ENCODE data around the gene ANKRD33.
A peak's percentile ranks its signal among the peaks of the same experiment; 100 is the strongest.

The ANKRD33 gene, protein sequence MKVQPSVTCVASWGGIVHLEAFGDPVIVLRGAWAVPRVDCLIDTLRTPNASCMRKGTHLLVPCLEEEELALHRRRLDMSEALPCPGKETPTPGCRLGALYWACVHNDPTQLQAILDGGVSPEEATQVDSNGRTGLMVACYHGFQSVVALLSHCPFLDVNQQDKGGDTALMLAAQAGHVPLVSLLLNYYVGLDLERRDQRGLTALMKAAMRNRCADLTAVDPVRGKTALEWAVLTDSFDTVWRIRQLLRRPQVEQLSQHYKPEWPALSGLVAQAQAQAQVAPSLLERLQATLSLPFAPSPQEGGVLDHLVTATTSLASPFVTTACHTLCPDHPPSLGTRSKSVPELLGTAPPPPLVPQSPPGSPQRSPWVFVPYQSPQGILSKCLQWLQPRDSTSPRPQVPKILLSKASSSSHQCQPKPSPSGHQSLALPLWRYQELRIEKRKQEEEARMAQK

DNA sequence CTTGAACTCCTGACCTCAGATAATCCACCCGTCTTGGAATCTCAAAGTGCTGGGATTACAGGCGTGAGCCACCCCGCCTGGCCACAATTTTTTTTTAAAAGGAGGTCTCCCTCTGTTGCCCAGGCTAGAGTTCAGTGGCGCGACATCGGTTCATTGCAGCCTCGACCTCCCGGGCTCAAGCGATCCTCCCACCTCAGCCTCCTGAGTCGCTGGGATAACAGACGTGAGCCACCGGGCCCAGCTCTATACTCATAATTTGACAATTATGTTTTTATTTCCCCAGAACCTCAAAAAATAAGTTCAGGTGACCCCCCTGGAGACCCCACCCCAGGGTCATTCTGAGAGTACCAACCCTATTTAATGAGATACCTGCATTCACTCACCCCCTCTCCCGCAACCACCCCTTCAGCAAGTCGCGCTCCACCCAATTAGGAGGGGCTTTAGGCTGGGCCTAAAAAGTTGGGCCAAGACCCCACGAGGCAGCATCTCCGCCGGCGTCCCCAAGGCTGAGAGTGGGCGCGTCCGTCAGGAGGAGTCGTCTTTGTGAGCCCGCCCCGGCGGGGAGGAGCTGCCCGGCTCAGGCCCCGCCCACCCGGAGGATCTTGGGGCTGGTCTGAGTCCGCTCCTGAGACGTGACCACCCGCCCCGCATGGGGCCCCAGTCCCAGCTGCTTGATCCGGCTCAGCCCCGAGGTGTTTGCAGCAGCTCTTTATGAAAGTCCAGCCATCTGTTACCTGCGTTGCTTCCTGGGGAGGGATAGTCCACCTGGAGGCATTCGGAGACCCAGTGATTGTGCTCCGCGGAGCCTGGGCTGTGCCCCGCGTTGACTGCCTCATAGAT is at the start of gene ANKRD33:
ANKRD33 (plus strand) TSS at position 628 of the 840 bp plus-strand sequence; CDS start at position 712, 84 bp downstream.
- DNase-seq = no peak

DNA sequence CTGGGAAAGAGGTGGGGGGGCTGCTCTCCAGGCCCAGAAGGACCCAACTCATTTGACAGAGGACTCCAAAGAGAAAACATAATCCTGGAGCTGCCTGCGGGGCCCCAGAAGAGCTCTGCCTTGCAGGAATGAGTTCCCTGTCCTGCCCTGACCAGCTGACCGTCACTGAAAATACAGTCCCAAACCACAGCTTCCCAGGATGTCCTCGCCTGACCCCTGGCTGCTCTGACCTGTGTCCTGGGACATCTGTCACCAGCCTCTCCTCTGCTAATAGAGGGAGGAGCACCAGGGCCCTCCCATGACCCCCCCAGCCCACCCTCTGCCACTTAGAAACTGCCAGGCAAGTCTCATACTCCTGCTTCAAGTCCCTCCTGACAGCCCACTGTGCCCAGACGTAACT is 49.1 kb upstream of the ANKRD33 start:
- no peak for DNase-seq

DNA sequence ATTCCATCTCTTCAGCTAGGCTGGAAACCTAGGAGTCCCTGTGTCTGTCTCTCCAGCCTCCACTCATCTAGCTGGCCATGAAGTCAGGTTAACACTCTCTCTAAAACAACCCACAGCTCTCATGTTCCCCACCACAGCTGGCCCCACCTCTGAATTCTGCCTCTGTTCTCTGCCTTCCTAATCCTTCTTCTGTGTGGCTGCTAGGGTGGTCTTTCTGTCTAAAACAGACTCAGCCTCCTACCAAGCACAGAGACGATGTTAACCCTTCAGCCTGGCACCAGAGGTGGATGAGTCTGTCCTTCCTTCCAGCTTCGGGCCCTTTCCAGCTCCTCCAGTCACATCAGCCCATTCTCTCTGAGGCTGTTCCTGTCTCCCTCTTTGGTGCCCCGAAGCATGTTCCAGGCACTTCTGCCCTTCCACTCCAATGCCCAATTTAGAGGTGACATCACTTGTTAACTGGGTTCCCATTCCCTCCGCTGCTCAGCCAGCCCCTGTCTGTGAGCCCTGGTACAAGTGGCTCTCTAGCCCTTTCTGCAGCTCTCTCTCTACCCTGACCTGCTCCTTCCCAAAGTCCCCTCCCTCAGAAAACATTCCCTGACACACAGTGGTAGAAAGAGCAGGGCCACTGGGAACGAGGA is 48.5 kb upstream of the ANKRD33 start:
- no peak for DNase-seq

DNA sequence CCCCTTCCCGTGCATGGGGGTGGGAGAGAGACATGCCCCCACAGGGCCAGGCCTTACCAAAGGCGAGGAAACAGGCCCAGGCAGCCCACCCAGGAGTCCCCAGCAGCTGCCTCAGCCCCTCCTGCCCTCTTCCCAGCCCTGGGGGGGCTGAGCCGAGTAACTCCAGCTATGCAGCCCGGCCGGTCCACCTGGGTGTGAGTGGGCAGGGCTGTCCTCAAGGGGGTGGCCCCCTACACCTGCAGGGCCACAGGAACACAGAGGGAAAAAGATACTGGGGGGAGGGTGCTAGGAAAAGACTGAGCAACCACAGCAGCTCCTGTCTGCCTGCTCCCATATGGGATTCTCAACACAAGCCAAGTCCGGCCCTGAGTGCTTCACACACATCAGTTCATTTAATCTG is 46.9 kb upstream of the ANKRD33 start:
- DNase-seq = no peak

DNA sequence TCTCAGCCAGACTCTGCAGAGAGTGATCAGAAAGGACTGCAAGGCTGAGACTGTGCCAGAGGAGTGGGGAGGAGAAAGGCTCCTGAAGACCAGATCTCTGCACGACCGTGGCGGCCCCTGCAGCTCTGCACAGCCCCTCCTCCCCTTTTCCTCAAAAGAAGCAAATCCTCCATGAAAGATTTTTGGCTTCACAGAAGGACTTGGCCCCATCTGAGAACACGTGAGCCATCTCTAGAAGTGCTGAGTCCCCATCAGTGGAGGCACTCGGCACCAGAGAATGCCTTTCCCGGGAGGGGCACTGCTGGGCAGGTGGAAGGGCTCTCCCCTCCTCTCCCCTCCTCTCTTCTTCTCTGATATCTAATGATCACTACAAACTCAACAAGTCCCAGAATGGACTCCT is 46.2 kb upstream of the ANKRD33 start:
- DNase-seq = no peak

DNA sequence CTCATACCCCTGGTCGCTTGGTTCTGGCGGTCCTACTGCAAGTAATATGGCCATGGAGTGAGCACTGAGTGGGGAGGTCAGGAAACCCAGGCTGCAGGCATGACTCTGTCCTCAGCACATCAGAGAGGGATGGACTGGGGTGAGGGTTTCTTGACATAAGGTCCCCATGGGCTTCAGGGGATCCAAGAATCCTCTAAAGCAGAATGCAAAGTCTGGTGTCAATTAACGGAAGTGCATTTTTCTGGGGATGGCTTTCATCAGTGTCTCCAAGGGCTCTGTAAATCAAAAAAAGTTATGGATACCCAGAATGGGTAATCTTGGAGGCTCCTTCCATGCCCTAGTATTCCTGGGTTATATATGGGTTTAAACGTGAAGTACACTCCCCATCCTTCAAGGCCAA is 43.0 kb upstream of the ANKRD33 start:
- no peak for DNase-seq

DNA sequence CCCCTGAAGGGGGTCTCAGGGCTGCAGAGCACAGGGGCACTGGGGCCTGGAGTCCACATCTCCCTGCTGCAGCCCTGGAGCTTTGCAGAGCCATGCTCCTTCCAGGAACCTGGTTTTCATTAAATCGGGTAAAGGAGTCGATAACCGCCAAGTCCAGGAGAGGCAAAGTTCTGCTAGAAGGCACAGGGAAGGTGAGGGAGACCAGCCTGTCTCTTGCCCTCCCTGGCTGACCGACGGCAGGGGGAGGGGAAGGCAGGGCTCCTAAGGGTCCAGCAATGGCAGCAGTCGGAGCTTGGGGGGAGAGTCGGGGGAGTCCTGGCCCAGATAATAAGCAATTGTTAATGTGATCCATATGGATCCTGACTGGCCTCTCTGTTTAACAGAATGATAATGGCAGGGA is 42.4 kb upstream of the ANKRD33 start:
- no peak for DNase-seq

DNA sequence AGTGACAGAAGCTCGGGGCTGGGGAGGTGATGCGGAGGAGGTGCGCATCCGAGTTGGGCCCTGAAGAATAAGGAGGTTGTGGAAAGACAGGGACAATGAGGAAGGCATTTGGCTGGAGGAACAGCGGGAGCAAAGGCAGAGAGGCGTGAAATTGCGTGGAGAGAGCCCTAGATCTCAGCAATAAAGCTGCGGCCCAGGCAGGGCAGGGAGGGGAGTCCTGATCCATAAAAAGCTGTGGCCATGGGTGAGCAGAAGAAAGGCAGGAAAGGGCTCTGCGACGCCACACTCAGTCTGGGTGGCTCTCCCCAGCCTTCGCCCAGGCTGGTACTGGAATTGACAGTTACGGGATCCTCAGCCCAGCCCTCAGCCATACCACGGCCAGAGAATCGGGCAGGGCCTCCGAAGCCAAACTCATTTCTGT is 41.6 kb upstream of the ANKRD33 start:
- DNase-seq = no peak

DNA sequence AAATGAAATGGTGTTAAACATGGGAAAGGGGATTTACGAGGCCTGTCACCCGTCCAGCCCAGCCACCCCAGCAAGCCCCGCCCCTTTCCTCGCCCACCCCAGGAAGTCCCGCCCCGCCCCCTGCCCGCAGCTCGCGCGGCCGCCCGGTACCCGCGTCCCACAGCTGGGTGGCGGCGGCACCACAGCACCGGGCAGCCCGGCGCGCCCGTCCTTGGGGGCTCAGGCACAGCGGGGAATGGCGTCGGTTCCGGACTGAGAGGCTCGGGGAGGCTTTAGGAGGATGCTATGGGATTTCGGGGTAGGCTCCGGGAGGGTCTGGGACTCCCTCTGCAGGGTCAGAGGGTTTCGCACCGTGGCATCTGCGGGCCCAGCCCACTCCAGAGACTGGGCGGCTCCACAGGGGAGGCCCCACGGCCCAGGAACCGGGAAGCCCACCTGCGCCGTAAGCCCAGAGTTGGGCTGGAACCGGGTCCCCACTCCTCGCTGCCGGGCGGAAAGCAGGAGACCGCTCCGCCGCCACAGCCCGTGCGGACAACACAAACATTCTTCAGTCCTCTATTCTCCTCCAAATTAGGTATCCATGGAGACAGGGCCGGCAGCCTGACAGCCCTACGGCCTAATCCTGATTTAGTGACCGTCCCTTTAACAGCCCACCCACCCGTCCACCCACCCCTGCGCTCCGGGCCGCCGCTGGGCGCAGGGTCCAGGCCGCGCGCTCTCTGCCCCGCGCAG is 40.8 kb upstream of the ANKRD33 start:
- DNase-seq = peak; percentile 6

DNA sequence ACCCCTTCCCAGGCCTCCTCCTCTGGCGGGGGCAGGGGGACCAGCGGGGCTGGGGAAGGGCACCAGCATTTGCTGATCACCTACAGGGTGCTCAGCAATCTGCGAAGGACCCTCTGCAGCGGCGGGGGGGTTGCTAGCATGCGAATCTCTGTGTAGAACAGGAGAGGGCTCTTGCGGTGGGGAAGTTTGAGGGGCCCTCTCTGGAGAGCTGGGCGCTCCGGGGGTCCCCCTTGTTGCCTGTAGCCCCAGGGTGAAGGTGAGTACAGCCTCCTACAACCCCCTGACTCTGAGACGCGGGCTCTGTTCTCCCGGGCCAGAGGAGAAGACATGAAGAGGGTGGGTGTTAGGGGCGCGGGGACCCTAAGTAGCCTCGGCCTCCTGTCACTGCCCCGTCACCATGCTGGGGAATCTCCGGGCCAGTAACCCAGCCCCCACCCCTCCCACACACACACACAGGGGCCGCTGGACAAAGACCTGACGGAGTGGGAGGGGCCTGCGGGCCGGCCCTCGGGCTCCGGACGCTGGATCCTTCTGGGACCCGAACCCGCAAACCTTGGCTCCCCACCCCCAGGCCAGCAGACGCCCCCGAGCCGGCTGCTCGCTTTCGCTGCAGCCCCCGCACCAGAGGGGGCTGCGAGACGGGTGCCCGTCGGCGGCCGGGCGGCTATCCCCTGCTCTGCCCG is 40.1 kb upstream of the ANKRD33 start:
- DNase-seq = no peak

DNA sequence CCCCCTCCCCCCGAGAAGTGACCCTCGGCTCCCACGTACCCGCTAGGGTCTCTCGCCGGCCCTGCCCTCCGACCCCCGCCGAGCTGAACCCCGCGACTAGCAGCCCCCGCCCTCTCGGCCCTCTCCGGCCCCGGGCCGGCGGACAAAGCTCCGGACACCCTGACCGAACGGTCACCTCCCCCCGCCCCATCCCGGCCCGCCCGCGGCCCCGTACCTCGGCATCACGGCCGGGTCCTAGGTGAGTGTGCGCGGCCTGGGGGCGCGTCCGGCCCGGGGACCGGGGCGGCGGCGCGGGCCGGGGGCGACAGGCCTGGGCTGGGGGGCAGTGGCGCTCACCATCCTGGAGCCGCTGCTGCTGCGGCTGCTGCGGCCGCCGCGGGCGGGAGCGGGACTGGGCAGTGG is 39.6 kb upstream of the ANKRD33 start, which contains the start of gene FIGNL2:
FIGNL2 (minus strand) TSS at position 393 of the 402 bp plus-strand sequence. CDS start 26,305 bp downstream, outside the sequence.
- no peak for DNase-seq

DNA sequence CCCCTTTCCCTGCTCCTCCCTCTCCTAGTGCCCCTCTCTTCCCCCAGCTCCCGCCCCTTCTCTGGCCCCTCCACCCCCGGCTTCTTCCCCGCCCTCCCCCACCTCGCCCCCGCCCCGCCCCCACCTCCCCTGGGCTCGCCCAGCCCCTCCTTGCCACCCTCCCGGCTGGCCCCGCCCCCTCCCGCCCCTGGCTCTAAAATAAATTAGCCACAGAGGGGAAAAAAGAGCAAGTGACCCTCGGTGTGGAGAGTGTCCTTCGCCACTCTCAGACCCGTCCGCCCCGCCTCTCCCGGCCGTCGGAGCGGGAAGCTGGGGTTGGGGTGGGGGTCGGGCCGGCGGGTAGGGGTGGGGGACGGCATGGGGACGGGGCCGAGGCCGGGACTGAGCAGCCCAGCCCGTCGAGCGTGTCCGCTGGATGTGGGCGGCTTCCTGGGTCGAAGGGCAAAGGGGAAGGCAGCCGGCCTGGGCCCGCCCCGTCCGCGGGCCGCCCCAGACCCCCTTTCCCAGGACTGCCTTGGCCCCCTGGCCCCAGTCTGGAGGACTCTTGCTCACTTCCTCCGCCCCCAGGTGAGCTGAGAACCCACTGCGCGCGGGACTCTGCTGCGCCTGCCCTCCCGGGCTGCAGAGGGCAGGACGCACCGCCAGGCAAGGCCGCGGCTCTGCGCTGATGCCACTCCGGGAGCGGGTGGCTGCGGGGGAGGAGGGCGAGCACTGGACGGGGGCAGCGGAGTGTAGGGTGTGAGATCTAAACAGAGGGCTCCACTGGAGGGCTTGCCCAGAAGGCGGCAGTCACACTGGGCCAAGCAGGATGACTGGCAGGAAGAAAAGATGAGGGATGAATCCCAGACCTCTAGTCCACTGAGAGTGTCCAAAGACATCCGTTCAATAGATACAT is 38.8 kb upstream of the ANKRD33 start:
- no peak for DNase-seq

DNA sequence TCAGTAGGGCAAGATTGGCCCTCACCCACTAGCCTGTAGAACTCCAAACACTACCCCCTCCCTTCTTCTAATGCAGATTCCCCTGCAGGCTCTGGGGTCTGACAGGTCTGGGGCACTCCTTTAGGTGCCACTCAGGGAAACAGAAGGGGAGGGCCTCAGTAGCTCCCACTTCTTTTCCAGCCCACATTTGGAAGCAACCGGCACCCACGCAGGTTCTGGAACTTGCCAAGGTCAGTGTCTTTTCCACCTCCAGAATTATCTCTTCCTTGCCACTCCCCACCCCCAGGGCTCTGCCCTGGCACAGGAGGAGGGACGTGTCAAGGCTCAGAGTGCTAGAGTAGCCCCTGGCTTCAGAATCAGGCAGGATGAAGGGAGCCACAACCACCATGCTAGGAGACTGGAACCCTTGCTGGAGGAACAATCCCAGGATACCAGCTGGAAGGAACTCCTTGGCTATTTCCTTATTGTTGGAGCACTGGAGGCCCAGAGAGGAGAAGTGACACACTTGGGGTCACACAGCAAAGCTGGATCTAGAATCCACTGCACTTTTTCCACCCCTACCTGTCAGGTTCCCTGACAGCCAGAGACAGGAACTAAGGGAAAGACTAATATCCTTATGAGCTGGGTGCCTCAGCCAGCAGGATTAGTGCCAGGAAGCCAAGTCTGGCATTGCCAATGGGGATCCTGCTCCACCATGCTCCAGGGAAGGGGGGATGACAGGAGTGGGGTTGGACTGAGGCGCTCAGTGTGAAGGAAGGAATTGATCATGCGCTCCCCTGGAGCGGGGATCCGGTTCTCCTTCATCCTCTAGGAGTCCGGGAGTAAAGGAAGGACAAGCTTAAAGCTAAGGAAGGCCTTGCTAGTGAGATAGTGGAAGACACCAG is 37.6 kb upstream of the ANKRD33 start:
- DNase-seq = no peak

DNA sequence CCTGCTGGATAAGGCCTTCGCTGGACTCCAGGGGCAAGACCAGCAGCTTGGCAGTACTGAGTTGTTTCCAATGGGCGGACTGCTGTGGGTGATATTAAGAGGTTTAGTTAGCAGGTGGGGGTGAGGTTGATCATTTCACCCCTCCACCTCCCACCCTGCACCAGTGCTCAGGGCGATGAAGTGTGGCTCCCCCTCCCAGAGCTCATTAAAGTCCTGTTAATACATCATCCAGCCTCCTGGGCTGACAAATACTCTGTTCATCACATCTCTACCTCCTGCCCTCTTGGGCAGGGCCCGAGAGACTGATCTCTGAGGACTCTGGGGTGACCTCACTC is 37.0 kb upstream of the ANKRD33 start:
- DNase-seq = no peak

DNA sequence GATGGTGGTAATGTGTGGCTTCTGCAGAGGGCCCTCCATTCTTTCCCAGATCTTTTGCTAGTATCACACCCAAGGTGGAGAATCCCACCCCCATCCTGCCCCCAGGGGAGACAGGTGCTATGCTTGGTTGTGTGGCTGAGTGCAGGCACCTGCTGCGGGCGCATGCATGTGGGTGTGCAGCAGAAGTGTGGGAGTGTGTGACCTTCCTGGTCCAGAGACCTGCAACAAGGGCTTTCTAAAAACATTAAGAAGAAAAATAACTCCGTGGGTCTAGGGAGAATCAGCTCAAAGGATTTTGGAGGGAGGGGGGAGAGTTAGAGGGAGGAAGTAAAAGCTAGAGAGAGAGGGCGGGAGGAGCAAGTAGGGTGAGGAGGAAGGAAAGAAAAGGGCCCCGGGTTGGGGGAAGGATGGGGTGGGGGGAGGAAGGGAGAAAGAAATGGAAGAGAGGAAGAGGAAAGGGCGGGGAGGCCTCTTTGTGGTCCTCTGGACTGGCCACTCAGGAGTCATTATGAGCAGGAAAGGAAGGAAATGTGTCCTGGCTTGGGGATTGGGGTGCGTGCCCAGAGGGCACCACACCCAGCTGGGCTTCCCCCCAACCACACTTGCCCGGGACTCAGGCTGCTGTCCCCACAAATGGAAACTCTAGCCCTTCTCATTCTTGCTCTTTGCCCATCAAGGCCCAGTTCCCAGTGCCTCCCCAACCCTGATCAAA is 36.3 kb upstream of the ANKRD33 start:
- no peak for DNase-seq

DNA sequence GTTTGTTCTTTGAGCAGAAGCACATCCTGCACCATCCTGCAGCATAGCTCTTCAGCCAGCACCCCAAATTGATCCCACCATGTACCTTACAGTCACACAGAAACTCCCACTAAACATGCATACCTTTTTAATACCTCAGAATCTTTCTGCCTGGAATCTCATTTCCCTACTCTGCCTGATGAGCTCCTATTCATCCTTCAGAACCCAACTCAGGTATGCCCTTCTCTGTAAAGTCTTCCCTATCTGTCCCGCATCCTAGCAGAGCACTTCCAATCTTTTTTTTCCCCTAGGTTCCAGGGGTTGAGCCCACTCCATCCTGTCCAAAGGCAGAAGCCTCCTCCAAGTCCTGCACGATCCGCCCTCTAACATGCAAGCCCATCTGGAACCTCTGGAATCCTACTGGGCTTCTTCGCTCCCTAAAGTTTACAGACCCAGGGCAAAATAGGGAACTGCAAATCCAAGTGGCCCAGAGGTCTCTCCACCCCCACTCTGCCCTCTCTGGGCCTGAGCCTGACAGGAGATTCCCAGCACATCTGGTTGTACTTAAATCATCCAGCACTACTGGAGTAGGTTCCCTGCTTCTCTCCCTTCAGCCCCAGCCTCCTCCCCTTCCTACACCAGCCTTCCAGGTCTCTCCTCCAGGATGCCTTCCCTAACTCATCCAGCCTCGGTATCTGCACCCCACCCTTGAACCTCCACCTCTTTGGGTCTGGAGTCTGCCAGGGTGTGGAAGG is 35.3 kb upstream of the ANKRD33 start:
- no peak for DNase-seq

DNA sequence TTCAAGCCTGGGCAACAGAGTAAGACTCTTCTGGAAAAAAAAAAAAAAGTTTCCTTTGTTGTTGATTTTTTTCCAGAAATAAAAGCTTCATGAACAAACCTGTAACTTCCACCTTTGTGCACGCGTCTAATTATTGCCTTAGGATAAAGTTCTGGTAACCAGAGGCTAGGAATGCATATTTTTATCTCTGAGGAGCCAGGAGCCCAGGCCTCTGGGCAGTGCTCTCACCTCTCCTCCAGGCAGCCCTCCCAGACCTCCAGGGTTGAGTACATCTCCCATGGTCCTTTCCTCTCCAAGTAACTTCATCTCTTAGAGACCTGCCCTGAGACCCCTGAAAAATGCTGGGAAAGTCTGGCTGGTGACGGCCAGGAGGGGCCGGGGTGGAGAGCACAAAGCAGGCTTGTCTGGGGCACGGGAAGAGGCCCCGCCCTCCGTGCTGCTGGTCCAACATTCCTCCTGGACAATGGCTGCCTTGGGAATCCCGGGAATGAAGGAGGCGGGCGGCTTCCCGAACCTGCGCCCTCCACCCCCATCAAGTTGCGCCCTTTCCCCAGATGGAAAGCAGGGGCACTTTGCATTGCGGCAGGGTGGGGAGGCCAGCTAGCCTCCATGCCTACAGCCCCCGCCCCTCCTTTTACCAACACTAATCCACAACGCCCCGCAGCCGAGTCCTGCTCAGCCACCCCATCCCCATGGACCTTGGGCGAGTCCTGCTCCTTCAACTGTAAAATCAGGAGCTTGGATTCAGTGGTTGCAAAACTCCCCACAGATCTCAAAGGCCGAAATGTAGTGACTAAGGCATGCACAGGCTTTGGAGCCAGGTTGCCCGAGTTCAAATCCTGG is 32.1 kb upstream of the ANKRD33 start:
- DNase-seq = no peak

DNA sequence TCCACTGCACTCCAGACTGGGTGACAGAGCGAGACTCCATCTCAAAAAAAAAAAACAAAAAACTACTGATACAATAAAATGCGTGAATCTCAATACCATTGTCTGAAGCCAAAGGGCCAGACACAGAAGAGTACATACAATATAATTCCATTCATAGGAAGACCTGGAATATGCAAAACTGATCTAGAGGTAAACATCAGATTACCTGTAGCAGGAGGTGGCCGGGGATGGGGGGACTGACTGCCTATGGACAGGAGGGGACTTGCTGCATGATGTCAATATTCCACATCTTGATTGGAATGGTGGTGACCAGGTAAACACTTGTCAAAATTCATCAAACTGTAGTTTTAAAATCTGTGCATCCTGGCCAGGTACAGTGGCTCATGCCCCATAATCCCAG is 26.9 kb upstream of the ANKRD33 start:
- DNase-seq = no peak
